GM18520 (cell line): ENCODE data around the gene GRID2.
"Not testable (repeated sequence)": the region's sequence is repeated elsewhere in the genome, so short reads cannot be mapped to it uniquely, and the experiment has no call there.

Experiments
- ATAC-seq: cut with Tn5 transposase; IDR thresholded peaks from one replicate; pipeline ENCODE4 v1.9.1; 2021; ENCODE audit not compliant: unreplicated experiment

The GRID2 gene

GRCh38 chr4:92303621-92304027 lies at the start of gene GRID2:
TSS of gene GRID2 (plus strand) at chr4:92303966.
- no peak for ATAC-seq

DNA sequence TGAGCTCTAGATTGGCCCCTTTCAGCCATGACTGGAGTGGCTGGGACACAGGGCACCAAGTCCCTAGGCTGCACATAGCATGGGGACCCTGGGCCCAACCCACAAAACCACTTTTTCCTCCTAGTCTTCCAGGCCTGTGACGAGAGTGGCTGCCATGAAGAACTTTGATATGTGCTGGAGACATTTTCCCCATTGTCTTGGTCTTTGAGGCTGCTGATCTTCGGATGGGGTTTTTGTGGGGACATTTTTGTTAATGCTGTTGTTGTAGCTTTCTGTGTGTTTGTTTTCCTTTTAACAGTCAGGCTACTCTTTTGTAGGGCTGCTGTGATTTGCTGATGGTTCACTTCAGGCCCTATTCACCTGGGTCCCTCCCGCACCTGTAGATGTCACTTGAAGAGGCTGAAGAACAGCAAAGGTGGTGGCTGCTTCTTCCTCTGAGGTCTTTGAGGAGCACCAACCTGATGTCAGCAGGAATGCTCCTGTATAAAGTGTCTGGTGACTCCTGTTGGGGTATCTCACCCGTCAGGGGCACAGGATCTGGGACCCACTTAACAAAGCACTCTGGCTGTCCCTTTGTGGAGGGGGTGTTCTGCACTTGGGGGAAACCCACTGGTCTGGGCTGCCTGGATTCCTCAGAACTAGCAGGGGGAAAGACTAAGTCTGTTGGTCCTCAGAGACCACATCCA lies 49.6 kb upstream of the GRID2 start:
- ATAC-seq, result no peak

DNA sequence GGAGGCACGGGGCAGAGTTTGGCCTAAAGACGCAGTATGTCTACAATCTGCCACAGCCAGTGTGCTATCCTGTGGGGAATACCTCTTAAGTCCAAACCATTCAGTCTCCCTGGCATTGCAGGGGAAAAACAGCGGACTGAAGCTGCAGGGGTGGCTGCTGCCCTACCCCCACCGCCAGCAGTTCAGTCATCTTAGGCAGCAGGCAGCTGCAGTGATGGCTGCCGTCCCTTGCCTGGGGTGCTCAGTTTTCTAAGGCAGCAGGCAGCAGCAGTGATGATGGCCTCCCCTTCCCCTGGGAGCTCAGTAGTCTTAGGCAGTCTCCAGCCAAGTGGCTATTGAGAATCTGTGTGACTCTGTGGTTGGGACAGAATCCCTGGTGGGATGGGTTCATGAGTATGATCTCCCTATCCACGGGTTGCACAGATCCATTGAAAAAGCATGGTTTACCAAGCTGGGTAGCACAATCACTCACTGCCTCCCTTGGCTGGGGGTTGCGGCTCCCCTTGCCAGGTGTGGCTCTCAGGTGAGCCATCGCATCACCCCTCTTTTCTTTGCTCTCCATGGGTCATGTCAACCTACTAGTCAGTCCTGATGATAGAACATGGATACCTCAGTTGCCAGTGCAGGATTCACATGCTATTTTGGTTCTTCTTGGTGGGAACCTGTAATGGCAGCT lies 48.9 kb upstream of the GRID2 start:
- ATAC-seq, result no peak

- ATAC-seq, result no peak
These were observed 47.9 kb upstream of the GRID2 start for GRCh38 chr4:92255920-92256244.

DNA sequence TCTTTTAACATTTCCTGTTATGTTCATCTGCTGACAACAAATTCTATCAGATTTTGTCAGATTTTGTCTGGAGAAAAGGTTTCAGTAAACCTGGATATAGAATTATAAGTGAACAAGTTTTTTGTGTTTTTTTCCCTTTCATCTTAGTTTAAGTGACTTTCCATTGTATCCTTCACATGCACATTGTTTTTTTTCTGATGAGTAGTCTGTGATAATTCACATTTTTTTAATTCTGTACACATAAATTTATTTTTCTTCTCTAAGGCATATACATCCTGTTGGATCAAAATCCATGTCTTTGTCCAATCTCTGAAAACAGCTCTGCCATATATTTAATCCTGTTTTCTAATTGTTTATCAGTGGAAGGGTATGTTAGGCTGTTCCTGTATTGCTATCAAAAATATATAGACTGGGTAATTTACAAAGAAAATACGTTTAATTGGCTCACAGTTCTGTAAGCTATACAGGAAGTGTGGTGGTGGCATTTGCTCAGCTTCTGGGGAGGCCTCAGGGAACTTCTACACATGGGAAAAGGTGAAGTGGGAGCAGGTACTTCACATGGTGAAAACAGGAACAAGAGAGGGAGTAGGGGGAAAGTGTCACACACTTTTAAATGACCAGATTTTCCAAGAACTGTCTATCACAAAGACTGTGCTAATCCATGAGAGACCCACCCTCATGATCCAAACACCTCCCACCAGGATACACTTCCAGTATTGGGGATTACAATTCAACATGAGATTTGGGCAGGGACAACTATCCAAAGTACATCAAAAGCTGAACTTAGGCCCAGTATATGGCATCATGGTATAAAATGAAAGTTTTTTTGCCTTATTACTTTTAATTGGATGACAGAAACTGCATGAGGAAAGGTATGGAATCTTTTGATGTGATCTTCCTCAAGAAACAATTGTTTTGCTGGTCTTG lies 45.6 kb upstream of the GRID2 start:
- ATAC-seq, result no peak

GRCh38 chr4:92261256-92261655 lies 42.5 kb upstream of the GRID2 start:
- no peak for ATAC-seq

- no peak for ATAC-seq
These were observed 41.4 kb upstream of the GRID2 start for GRCh38 chr4:92262371-92262770.

GRCh38 chr4:92263010-92263409 lies 40.8 kb upstream of the GRID2 start:
- no peak for ATAC-seq

- ATAC-seq, result no peak
These were observed 40.2 kb upstream of the GRID2 start for GRCh38 chr4:92263575-92263974.

DNA sequence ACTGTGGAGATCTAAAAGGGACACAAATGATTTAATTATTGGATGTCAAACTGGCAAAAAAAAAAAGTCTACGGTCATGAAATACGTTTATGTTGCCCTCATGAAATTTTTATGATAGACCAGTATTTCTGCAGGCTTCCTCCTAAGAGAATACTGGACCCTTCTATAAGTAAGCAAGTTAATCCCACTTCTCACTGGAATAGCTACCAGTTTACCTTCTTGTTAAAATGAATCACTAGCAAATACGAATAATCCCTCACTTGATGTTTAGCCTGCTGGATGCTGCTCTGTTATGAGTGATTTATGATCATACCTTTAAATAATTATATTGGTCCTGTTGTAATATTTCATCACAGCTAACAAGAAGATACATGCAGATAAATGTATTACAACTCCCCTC lies 39.6 kb upstream of the GRID2 start:
- no peak for ATAC-seq

DNA sequence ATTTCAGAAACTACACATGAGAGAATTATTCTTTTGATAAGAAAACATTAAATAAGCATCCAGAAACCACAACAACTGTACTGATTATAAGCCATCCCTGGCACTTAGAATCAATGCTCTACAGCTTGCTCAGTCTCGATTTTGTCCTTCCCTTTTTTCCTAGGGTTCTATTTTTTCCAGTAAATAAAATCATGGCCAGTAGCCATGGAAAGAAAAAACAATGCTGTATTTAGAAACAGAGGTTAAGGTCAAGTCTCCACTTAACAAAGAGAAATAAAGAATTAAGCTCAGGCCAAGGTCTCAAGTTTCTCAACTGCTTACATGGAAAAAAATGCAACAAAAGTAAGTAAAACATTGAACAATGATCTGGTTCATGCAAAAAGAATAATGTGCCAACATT lies 38.7 kb upstream of the GRID2 start:
- no peak for ATAC-seq

- ATAC-seq, result no peak
These were observed 38.0 kb upstream of the GRID2 start for GRCh38 chr4:92265798-92266197.

DNA sequence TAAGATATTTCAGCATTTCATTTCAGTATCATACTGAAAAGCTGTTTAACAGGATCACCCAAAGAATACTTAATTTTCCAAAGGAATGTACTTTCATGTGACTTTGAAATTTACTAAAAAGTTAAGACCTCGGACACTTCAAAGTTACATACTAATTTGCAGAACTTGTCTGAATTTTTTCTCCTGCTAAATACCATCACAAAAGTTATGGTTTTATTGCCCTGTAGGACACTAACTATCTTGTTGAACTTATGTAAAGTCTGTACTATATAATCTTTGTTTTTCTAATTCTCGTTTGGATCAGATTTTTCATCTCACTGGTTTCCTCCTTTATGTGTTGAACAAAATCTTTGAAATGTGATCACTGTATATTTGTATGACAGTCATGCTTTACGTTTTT lies 37.2 kb upstream of the GRID2 start:
- ATAC-seq, result no peak

- ATAC-seq, result no peak
These were observed 35.1 kb upstream of the GRID2 start for GRCh38 chr4:92268642-92269041.

GRCh38 chr4:92270908-92271307 lies 32.9 kb upstream of the GRID2 start:
- ATAC-seq, result no peak

DNA sequence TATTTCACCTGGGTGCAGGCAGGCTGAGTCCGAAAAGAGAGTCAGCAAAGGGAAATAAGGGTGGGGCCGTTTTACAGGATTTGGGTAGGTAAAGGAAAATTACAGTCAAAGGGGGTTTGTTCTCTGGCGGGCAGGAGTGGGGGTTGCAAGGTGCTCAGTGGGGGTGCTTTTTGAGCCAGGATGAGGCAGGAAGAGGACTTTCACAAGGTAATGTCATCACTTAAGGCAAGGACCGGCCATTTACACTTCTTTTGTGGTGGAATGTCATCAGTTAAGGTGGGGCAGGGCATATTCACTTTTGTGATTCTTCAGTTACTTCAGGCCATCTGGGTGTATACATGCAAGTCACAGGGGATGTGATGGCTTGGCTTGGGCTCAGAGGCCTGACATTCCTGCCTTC lies 32.2 kb upstream of the GRID2 start:
- ATAC-seq, result not testable (repeated sequence)

DNA sequence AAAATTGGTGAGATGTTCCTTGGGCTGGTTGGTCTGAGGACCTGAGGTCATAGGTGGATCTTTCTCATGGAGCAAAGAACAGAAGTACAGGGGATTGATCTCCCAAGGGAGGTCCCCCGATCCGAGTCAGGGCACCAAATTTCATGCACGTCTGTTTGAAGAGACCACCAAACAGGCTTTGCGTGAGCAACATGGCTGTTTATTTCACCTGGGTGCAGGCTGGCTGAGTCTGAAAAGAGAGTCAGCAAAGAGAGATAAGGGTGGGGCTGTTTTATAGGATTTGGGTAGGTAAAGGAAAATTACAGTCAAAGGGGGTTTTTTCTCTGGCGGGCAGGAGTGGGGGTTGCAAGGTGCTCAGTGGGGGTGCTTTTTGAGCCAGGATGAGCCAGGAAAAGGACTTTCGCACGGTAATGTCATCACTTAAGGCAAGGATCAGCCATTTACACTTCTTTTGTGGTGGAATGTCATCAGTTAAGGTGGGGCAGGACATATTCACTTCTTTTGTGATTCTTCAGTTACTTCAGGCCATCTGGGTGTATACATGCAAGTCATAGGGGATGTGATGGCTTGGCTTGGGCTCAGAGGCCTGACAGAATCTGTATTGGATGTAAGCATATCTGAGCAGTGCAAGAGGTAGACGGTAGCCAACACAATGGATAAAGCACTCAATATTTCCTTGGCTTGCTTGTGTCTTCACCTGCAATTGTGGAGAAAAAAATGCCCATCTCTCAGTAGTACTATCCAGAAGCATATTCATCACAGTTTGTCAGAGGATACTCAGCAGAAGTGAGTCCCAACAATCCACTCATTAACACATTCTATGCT lies 26.5 kb upstream of the GRID2 start:
- not testable (repeated sequence) for ATAC-seq

DNA sequence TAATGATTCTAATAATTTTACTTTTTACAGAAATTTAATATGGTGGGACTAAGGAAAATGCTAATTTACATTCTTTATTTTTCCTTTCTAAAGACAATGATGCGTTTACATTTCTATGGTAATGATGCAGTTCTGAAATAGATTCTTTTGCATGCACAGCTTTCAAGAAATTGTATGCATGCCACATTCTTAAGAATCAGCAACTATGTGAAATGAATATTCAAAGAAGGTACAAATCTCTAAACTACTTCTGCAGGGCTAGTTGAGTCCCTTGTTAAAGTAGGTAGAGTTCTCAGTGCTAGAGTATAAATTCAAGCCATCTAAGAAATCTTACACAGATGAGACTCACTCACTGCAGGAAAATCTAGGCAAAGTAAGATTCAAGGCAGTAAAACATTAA lies 24.5 kb upstream of the GRID2 start:
- no peak for ATAC-seq

- ATAC-seq, result no peak
These were observed 4.6 kb upstream of the GRID2 start for GRCh38 chr4:92299152-92299551.

DNA sequence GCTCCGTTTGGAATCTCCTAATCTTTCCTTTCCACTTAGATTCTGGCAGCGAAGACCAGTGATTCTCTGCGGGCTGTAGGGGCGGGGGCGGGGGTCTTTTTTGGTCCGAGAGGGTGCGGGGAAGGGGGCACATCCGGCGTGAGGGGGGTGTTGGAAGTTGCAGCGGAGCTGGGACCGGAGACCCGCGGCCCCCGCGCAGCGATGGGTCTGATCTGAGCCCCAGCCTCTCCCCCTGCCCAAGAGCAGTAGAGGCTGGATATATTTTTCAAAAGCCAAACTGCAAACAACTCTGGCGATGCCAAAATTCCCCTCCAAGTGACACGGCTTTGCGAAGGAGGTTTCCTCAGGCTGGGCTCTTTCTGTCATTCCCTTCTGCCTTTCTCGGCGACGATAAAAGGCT lies 355 bp downstream of the GRID2 start:
- no peak for ATAC-seq

- ATAC-seq, result no peak
These were observed 840 bp downstream of the GRID2 start for GRCh38 chr4:92304606-92305005.
